ENCODE measurements around the gene NOM1. TPM values are rescaled to one million over a fixed set of nuclear protein-coding genes. Genes with fewer than 3 reads are reported as not detected.
"Not testable (repeated sequence)": the region's sequence is repeated elsewhere in the genome, so short reads cannot be mapped to it uniquely, and the experiment has no call there.

NOM1 gene
- total RNA-seq, 1 experiment from 2014 or later = 30.3 TPM

DNA sequence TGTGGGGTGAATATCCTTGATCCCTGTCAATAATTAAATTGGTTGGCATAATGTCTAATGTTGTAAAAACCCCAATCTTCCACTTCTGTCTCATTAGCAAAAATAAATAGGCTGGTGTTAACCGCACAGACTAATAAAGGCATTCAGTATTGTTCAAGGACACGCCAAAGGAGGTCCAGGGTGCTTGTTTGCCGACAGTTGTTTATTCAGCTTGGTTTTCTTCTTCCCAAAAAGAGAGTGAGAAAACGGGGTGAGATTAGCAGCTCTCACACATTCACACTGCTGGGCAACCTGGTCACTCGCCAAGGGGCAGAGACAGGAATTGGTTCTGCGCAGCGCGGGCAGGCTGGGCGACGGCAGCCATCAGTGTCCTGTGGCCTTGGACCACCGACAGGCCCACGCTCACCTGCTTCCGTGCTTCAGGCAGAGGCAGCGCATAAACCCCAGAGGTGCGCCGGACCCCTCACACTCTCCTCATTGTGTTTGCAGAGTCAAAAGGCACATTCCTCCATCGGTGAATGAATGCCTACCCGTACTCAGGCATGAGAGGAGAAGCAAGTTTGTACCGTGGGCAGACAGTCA is 30.3 kb upstream of the NOM1 start:
- TF ChIP-seq SIN3A (IDR thresholded peaks at IDR 0.05; ENCODE audit: borderline replicate concordance, insufficient read depth, low read depth, low read length) = no peak
- TF ChIP-seq, protein P1, sequence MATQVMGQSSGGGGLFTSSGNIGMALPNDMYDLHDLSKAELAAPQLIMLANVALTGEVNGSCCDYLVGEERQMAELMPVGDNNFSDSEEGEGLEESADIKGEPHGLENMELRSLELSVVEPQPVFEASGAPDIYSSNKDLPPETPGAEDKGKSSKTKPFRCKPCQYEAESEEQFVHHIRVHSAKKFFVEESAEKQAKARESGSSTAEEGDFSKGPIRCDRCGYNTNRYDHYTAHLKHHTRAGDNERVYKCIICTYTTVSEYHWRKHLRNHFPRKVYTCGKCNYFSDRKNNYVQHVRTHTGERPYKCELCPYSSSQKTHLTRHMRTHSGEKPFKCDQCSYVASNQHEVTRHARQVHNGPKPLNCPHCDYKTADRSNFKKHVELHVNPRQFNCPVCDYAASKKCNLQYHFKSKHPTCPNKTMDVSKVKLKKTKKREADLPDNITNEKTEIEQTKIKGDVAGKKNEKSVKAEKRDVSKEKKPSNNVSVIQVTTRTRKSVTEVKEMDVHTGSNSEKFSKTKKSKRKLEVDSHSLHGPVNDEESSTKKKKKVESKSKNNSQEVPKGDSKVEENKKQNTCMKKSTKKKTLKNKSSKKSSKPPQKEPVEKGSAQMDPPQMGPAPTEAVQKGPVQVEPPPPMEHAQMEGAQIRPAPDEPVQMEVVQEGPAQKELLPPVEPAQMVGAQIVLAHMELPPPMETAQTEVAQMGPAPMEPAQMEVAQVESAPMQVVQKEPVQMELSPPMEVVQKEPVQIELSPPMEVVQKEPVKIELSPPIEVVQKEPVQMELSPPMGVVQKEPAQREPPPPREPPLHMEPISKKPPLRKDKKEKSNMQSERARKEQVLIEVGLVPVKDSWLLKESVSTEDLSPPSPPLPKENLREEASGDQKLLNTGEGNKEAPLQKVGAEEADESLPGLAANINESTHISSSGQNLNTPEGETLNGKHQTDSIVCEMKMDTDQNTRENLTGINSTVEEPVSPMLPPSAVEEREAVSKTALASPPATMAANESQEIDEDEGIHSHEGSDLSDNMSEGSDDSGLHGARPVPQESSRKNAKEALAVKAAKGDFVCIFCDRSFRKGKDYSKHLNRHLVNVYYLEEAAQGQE (IDR thresholded peaks at IDR 0.05; ENCODE audit: insufficient read depth in 1 of 2, low read depth in 2 of 2, low read length in 1 of 2) = no peak
- TF ChIP-seq, protein P2, sequence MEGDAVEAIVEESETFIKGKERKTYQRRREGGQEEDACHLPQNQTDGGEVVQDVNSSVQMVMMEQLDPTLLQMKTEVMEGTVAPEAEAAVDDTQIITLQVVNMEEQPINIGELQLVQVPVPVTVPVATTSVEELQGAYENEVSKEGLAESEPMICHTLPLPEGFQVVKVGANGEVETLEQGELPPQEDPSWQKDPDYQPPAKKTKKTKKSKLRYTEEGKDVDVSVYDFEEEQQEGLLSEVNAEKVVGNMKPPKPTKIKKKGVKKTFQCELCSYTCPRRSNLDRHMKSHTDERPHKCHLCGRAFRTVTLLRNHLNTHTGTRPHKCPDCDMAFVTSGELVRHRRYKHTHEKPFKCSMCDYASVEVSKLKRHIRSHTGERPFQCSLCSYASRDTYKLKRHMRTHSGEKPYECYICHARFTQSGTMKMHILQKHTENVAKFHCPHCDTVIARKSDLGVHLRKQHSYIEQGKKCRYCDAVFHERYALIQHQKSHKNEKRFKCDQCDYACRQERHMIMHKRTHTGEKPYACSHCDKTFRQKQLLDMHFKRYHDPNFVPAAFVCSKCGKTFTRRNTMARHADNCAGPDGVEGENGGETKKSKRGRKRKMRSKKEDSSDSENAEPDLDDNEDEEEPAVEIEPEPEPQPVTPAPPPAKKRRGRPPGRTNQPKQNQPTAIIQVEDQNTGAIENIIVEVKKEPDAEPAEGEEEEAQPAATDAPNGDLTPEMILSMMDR (IDR thresholded peaks at IDR 0.05) = no peak
- TF ChIP-seq TCF7L2 (IDR thresholded peaks at IDR 0.05; ENCODE audit: low read depth, low read length) = no peak
- no peak overlapping the region for H3K27ac ChIP-seq (ENCODE audit: low read length)
- H3K9me3 ChIP-seq (ENCODE audit: control insufficient read depth, insufficient read depth, low read depth, low read length) = no peaks in the 10 kb centered on the region
- in situ Hi-C loops (cut with HindIII; ENCODE audit: low pct_unique_long_range_greater_than_20kb, low sequenced_read_pairs) (no loop called here), intact Hi-C loops (cut with micrococcal nuclease; ENCODE audit: unreplicated experiment) (no loop called here)
- no peak for ATAC-seq
- no peak overlapping the region for H3K4me3 ChIP-seq (ENCODE audit: low read depth in 2 of 2, low read length in 2 of 2)
- H3K36me3 ChIP-seq (ENCODE audit: control insufficient read depth, insufficient read depth, low read length) = no peaks in the 10 kb centered on the region
- DNase-seq (ENCODE audit: low read depth, low spot score) = no peak
- POLR2A ChIA-PET = no interaction called here
- peaks cover 2% of the 10 kb centered on the region for H3K27me3 ChIP-seq (ENCODE audit: control insufficient read depth, insufficient read depth, low read length)
- no TSS peak for BruUV-seq (replicated peaks)
- CTCF ChIA-PET = no interaction called here
- no peaks in the 10 kb centered on the region for H3K4me1 ChIP-seq (ENCODE audit: control insufficient read depth, insufficient read depth, low read length)

DNA sequence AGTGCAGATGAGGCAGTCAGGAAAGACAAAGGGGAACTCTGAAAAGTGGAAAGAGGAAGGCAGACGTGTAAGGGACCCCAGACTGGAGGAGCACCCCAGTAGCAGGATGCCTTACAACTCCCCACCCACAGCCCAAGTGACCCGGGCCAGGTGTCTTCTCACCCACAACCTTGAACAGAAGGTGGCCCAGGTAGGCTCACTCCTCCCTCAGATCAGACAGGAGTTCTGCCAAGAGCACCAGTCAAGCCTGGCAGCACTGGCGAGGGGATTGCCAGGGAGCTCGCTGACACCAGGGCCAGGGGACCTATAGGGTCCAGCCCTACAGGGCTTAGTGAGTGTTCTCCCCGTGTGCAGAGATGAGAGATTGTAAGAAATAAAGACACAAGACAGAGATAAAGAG is 29.4 kb upstream of the NOM1 start:
- no TSS peak for BruUV-seq (replicated peaks)
- no peaks in the 10 kb centered on the region for H3K9me3 ChIP-seq (ENCODE audit: control insufficient read depth, insufficient read depth, low read depth, low read length)
- ChIA-PET POLR2A (no interaction called here), CTCF (no interaction called here)
- no peak overlapping the region for H3K27ac ChIP-seq (ENCODE audit: low read length)
- no peaks in the 10 kb centered on the region for H3K4me1 ChIP-seq (ENCODE audit: control insufficient read depth, insufficient read depth, low read length)
- H3K4me3 ChIP-seq (ENCODE audit: low read depth in 2 of 2, low read length in 2 of 2) = no peak overlapping the region
- intact Hi-C loops (cut with micrococcal nuclease; ENCODE audit: unreplicated experiment) (no loop called here), in situ Hi-C loops (cut with HindIII; ENCODE audit: low pct_unique_long_range_greater_than_20kb, low sequenced_read_pairs) (no loop called here)
- ATAC-seq = no peak
- no peaks in the 10 kb centered on the region for H3K36me3 ChIP-seq (ENCODE audit: control insufficient read depth, insufficient read depth, low read length)
- no peak for DNase-seq (ENCODE audit: low read depth, low spot score)
- H3K27me3 ChIP-seq (ENCODE audit: control insufficient read depth, insufficient read depth, low read length) = peaks cover 2% of the 10 kb centered on the region
- no peak for TF ChIP-seq POLR2AphosphoS5 (IDR thresholded peaks at IDR 0.05; ENCODE audit: low read depth, low read length)
- TF ChIP-seq, protein P2 (IDR thresholded peaks at IDR 0.05) = no peak
- no peak for TF ChIP-seq SIN3A (IDR thresholded peaks at IDR 0.05; ENCODE audit: borderline replicate concordance, insufficient read depth, low read depth, low read length)
- TF ChIP-seq, protein P1 (IDR thresholded peaks at IDR 0.05; ENCODE audit: insufficient read depth in 1 of 2, low read depth in 2 of 2, low read length in 1 of 2) = no peak
- TF ChIP-seq TCF7L2 (IDR thresholded peaks at IDR 0.05; ENCODE audit: low read depth, low read length) = no peak

DNA sequence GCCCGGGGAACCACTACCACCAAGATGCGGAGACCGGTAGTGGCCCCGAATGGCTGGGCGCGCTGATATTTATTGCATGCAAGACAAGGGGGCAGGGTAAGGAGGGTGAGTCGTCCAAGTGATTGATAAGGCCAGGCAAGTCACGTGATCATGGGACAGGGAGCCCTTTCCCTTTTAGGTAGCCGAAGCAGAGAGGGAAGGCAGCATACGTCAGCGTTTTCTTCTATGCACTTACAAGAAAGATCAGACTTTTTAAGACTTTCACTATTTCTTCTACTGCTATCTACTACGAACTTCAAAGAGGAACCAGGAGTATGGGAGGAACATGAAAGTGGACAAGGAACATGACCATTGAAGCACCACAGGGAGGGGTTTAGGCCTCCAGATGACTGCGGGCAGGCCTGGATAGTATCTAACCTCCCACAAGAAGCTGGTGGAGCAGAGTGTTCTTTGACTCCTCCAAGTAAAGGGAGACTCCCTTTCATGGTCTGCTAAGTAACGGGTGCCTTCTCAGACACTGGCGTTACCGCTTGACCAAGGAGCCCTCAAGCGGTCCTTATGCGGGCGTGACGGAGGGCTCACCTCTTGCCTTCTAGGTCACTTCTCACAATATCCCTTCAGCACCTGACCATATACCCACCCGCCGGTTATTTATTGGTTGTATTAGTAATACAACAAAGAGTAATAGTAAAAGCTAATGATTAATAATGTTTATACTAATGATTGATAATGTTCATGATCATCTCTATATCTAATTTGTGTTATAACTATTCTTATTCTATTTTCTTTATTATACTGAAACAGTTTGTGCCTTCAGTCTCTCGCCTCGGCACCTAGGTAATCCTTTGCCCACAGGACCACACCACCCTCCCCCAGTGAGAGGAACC is 28.8 kb upstream of the NOM1 start:
- CTCF ChIA-PET; intact Hi-C loops (cut with micrococcal nuclease; ENCODE audit: unreplicated experiment); H3K27me3 ChIP-seq (ENCODE audit: control insufficient read depth, insufficient read depth, low read length); POLR2A ChIA-PET; in situ Hi-C loops (cut with HindIII; ENCODE audit: low pct_unique_long_range_greater_than_20kb, low sequenced_read_pairs); H3K4me1 ChIP-seq (ENCODE audit: control insufficient read depth, insufficient read depth, low read length); DNase-seq (ENCODE audit: low read depth, low spot score); BruUV-seq (replicated peaks); ATAC-seq; H3K4me3 ChIP-seq (ENCODE audit: low read depth in 2 of 2, low read length in 2 of 2); H3K9me3 ChIP-seq (ENCODE audit: control insufficient read depth, insufficient read depth, low read depth, low read length); H3K36me3 ChIP-seq (ENCODE audit: control insufficient read depth, insufficient read depth, low read length); H3K27ac ChIP-seq (ENCODE audit: low read length): not testable (repeated sequence)

Measured in Panc1 (cell line).